CD4-positive, alpha-beta T cell (primary cell): ENCODE data around the gene CTNNBIP1. TPM values are rescaled to one million over a fixed set of nuclear protein-coding genes. Genes with fewer than 3 reads are reported as not detected.

Experiments
- ATAC-seq: fragments of 200-7000 bp; cut with Tn5 transposase; one replicate; pipeline ENCODE4 v1.10.0; 2022; ENCODE audit warnings: mild to moderate bottlenecking; ENCODE audit not compliant: poor library complexity
- CTCF ChIA-PET: fragments of 350-600 bp; sonication (Branson Sonifier 250); formaldehyde crosslinking; loops from one replicate; lab custom pipeline; 2021; ENCODE audit warnings: antibody characterized with exemption, inconsistent platforms; lab: Charles Lee
- POLR2A ChIA-PET: fragments of 350-600 bp; sonication (Branson Sonifier 250); formaldehyde crosslinking; loops from one replicate; lab custom pipeline; 2021; ENCODE audit warnings: antibody characterized with exemption, inconsistent platforms; lab: Charles Lee
- DNase-seq, 14 experiments: peaks; one replicate each; pipeline ENCODE4 v3.0.0-alpha.2; 2013 to 2020; ENCODE audit warnings: mixed read lengths in 2 of 14
- H3K27ac ChIP-seq, 2 donors: one replicate each; pipeline versions ENCODE4 v1.5.1 to v1.7.0; 2013; ENCODE audit warnings: low read length in 2 of 2, low read depth in 1 of 2, mild to moderate bottlenecking in 1 of 2
- H3K27me3 ChIP-seq, 2 experiments: 1 replicate in 1 of 2; 2 replicates in 1 of 2; pipeline versions ENCODE4 v1.6.1 to v1.7.0; 2013; ENCODE audit warnings: low read length in 2 of 2, control low read depth in 1 of 2, mild to moderate bottlenecking in 1 of 2, moderate library complexity in 1 of 2; ENCODE audit not compliant: insufficient read depth in 2 of 2, control insufficient read depth in 1 of 2
- H3K36me3 ChIP-seq: one replicate; pipeline ENCODE4 v1.6.1; 2013; ENCODE audit warnings: low read length, control low read depth; ENCODE audit not compliant: insufficient read depth
- H3K4me1 ChIP-seq: one replicate; pipeline ENCODE4 v1.6.1; 2013; ENCODE audit warnings: low read length, control low read depth; ENCODE audit not compliant: insufficient read depth
- H3K4me3 ChIP-seq: one replicate; pipeline ENCODE4 v1.5.1; 2013; ENCODE audit warnings: mild to moderate bottlenecking, low read length, moderate library complexity
- H3K9me3 ChIP-seq, 2 experiments: 1 replicate in 1 of 2; 2 replicates in 1 of 2; pipeline versions ENCODE4 v1.6.1 to v1.7.0; 2013; ENCODE audit warnings: low read length in 2 of 2, mild to moderate bottlenecking in 2 of 2, control low read depth in 1 of 2, moderate library complexity in 1 of 2; ENCODE audit not compliant: control insufficient read depth in 1 of 2, insufficient read depth in 1 of 2
- H3K27ac Mint-ChIP-seq: one replicate; pipeline ENCODE4 v1.8.0; 2020; ENCODE audit warnings: mixed read lengths
- H3K27me3 Mint-ChIP-seq: one replicate; pipeline ENCODE4 v1.8.0; 2021; ENCODE audit warnings: mixed read lengths
- H3K36me3 Mint-ChIP-seq: one replicate; pipeline ENCODE4 v1.8.0; 2021; ENCODE audit warnings: low read depth, mixed read lengths
- H3K4me1 Mint-ChIP-seq: one replicate; pipeline ENCODE4 v1.8.0; 2021; ENCODE audit warnings: low read depth, mixed read lengths
- H3K4me3 Mint-ChIP-seq: one replicate; pipeline ENCODE4 v1.8.0; 2020; ENCODE audit warnings: mild to moderate bottlenecking, mixed read lengths
- H3K9me3 Mint-ChIP-seq: one replicate; pipeline ENCODE4 v1.8.0; 2020; ENCODE audit warnings: mixed read lengths
- intact Hi-C, 2 experiments: fragments of 100-400 bp; cut with DNase I in 1 of 2; cut with micrococcal nuclease in 1 of 2; formaldehyde crosslinking; loops; one replicate each; pipeline versions ENCODE4 v1.15.1 to v1.9.0; 2023 to 2025; cut with DNase I, micrococcal nuclease
- total RNA-seq, 174 experiments: library from RNA in 2 of 174; stranded (reverse) in 2 of 174; gene quantifications; one replicate each; pipeline ENCODE4 v1.2.3 and lab custom pipeline; 2021 to 2026
- TF ChIP-seq, protein P1 (sequence below): fragments of 200-600 bp; IDR thresholded peaks from one replicate; pipeline ENCODE4 v1.8.0; 2022; ENCODE audit warnings: antibody characterized with exemption, mild to moderate bottlenecking

The CTNNBIP1 gene
- total RNA-seq, 2 experiments from 2014 or later, result 6.6 to 6.8 TPM

DNA sequence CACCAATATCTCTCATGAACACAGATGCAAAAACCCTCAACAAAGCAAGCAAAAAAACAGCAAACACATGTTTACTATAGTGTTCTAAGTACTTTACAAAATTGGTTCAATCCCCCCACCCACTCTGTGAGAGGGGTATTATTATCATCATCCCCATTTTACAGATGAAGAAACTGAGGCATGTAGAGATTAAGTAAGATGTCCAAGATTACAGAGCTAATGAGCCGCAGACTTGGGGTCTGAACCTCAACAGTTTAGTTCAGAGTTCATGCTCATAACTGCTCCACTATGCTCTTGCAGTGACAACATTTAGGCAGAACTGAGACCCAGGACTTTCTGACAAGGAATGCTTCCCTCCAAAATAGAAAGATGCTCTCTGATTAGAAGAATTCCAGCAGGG, 108.2 kb downstream of the CTNNBIP1 start:
- POLR2A ChIA-PET, result interaction anchor here (1.0 to 1.2 kb wide), 2 partner anchors 15 to 20 kb away, joined by 4 to 6 read pairs; no protein-coding TSS in a partner anchor
- TF ChIP-seq, protein P1, sequence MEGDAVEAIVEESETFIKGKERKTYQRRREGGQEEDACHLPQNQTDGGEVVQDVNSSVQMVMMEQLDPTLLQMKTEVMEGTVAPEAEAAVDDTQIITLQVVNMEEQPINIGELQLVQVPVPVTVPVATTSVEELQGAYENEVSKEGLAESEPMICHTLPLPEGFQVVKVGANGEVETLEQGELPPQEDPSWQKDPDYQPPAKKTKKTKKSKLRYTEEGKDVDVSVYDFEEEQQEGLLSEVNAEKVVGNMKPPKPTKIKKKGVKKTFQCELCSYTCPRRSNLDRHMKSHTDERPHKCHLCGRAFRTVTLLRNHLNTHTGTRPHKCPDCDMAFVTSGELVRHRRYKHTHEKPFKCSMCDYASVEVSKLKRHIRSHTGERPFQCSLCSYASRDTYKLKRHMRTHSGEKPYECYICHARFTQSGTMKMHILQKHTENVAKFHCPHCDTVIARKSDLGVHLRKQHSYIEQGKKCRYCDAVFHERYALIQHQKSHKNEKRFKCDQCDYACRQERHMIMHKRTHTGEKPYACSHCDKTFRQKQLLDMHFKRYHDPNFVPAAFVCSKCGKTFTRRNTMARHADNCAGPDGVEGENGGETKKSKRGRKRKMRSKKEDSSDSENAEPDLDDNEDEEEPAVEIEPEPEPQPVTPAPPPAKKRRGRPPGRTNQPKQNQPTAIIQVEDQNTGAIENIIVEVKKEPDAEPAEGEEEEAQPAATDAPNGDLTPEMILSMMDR, result no peak
- Histone ChIP-seq H3K27ac (no peak overlapping the region), H3K4me3 (no peak overlapping the region), H3K9me3 (no peaks in the 10 kb centered on the region), H3K36me3 (no peaks in the 10 kb centered on the region), H3K27me3 (no peaks in the 10 kb centered on the region), H3K4me1 (peaks cover 54% of the 10 kb centered on the region)
- H3K27ac Mint-ChIP-seq, result peak overlapping the region; percentile 74
- no peak for ATAC-seq
- H3K9me3 Mint-ChIP-seq, result no peaks in the 10 kb centered on the region
- intact Hi-C loops, result no loop called here
- peaks cover 60% of the 10 kb centered on the region for H3K4me1 Mint-ChIP-seq
- CTCF ChIA-PET, result no interaction called here
- H3K4me3 Mint-ChIP-seq, result peak overlapping the region; percentile 32
- H3K27me3 Mint-ChIP-seq, result no peaks in the 10 kb centered on the region
- no peaks in the 10 kb centered on the region for H3K36me3 Mint-ChIP-seq
- no peak for DNase-seq

Other genes starting within 250 kb of the CTNNBIP1 start
- 10 to 100 TPM; 66.8 to 68.1 TPM for gene CLSTN1, start 86.3 kb downstream of the CTNNBIP1 start, total RNA-seq
- 10 to 100 TPM; 16.0 to 18.1 TPM for gene LZIC, start 33.1 kb upstream of the CTNNBIP1 start, total RNA-seq
- 1 to 10 TPM in 1 of 2 experiments, under 1 TPM in 1; 0.66 to 1.0 TPM for gene NMNAT1, start 33.2 kb upstream of the CTNNBIP1 start, total RNA-seq
- under 1 TPM in 1 of 2 experiments, not detected in 1; 0.70 TPM for gene RBP7, start 87.0 kb upstream of the CTNNBIP1 start, total RNA-seq
- 10 to 100 TPM; 27.9 to 28.7 TPM for gene UBE4B, start 122.7 kb upstream of the CTNNBIP1 start, total RNA-seq